ENCODE measurements around the gene PARD3. TPM values are rescaled to one million over a fixed set of nuclear protein-coding genes. Genes with fewer than 3 reads are reported as not detected.
"Not testable (repeated sequence)": the region's sequence is repeated elsewhere in the genome, so short reads cannot be mapped to it uniquely, and the experiment has no call there.

Gene PARD3
- total RNA-seq, 2 experiments from 2014 or later, result 0.53 to 0.71 TPM

GRCh38 chr10:34744590-34744989, 70.5 kb downstream of the PARD3 start:
- Mint-ChIP-seq H3K4me1 (ENCODE audit: low read depth) (peaks cover 3% of the 10 kb centered on the region), H3K9me3 (no peaks in the 10 kb centered on the region), H3K27me3 (peaks cover 16% of the 10 kb centered on the region), H3K27ac (no peak overlapping the region), H3K36me3 (ENCODE audit: low read depth) (no peaks in the 10 kb centered on the region), H3K4me3 (no peak overlapping the region)
- H3K9me3 ChIP-seq (ENCODE audit: control insufficient read depth in 1 of 2, insufficient read depth in 1 of 2, low read length in 2 of 2), result no peaks in the 10 kb centered on the region
- CTCF ChIA-PET, result no interaction called here
- H3K4me1 ChIP-seq (ENCODE audit: insufficient read depth, low read length), result no peaks in the 10 kb centered on the region
- ATAC-seq (ENCODE audit: poor library complexity), result no peak
- H3K27me3 ChIP-seq (ENCODE audit: control insufficient read depth in 1 of 2, insufficient read depth in 2 of 2, low read length in 2 of 2), result peaks cover 0 to 9% of the 10 kb centered on the region in 2 experiments
- H3K27ac ChIP-seq (ENCODE audit: low read depth in 1 of 2, low read length in 2 of 2), result no peak overlapping the region
- intact Hi-C loops (cut with DNase I, micrococcal nuclease), result no loop called here
- no peak overlapping the region for H3K4me3 ChIP-seq (ENCODE audit: low read length)
- DNase-seq, result no peak
- POLR2A ChIA-PET, result no interaction called here
- H3K36me3 ChIP-seq (ENCODE audit: insufficient read depth, low read length), result no peaks in the 10 kb centered on the region
- TF ChIP-seq CTCF (IDR thresholded peaks at IDR 0.05), result no peak

GRCh38 chr10:34743814-34744213, 71.3 kb downstream of the PARD3 start:
- Mint-ChIP-seq H3K9me3 (no peaks in the 10 kb centered on the region), H3K27ac (no peak overlapping the region), H3K4me3 (no peak overlapping the region), H3K27me3 (peaks cover 14% of the 10 kb centered on the region), H3K4me1 (ENCODE audit: low read depth) (peaks cover 4% of the 10 kb centered on the region), H3K36me3 (ENCODE audit: low read depth) (no peaks in the 10 kb centered on the region)
- H3K27me3 ChIP-seq (ENCODE audit: control insufficient read depth in 1 of 2, insufficient read depth in 2 of 2, low read length in 2 of 2), result peaks cover 0 to 10% of the 10 kb centered on the region in 2 experiments
- POLR2A ChIA-PET, result no interaction called here
- no peaks in the 10 kb centered on the region for H3K4me1 ChIP-seq (ENCODE audit: insufficient read depth, low read length)
- H3K9me3 ChIP-seq (ENCODE audit: control insufficient read depth in 1 of 2, insufficient read depth in 1 of 2, low read length in 2 of 2), result no peaks in the 10 kb centered on the region
- ATAC-seq (ENCODE audit: poor library complexity) (no peak), DNase-seq (no peak)
- no peak for TF ChIP-seq CTCF (IDR thresholded peaks at IDR 0.05)
- intact Hi-C loops (cut with DNase I, micrococcal nuclease), result no loop called here
- no peak overlapping the region for H3K27ac ChIP-seq (ENCODE audit: low read depth in 1 of 2, low read length in 2 of 2)
- no peaks in the 10 kb centered on the region for H3K36me3 ChIP-seq (ENCODE audit: insufficient read depth, low read length)
- no peak overlapping the region for H3K4me3 ChIP-seq (ENCODE audit: low read length)
- CTCF ChIA-PET, result no interaction called here

- Histone ChIP-seq H3K27ac (ENCODE audit: low read depth in 1 of 2, low read length in 2 of 2) (no peak overlapping the region), H3K9me3 (ENCODE audit: control insufficient read depth in 1 of 2, insufficient read depth in 1 of 2, low read length in 2 of 2) (no peaks in the 10 kb centered on the region), H3K27me3 (ENCODE audit: control insufficient read depth in 1 of 2, insufficient read depth in 2 of 2, low read length in 2 of 2) (peaks cover 0 to 10% of the 10 kb centered on the region in 2 experiments), H3K4me3 (ENCODE audit: low read length) (no peak overlapping the region), H3K4me1 (ENCODE audit: insufficient read depth, low read length) (no peaks in the 10 kb centered on the region), H3K36me3 (ENCODE audit: insufficient read depth, low read length) (no peaks in the 10 kb centered on the region)
- Mint-ChIP-seq H3K27ac (no peak overlapping the region), H3K36me3 (ENCODE audit: low read depth) (no peaks in the 10 kb centered on the region), H3K4me3 (no peak overlapping the region), H3K27me3 (peaks cover 13% of the 10 kb centered on the region), H3K9me3 (no peaks in the 10 kb centered on the region), H3K4me1 (ENCODE audit: low read depth) (peaks cover 4% of the 10 kb centered on the region)
- TF ChIP-seq CTCF (IDR thresholded peaks at IDR 0.05), result no peak
- POLR2A ChIA-PET, result no interaction called here
- CTCF ChIA-PET, result no interaction called here
- DNase-seq (no peak), ATAC-seq (ENCODE audit: poor library complexity) (no peak)
- intact Hi-C loops (cut with DNase I, micrococcal nuclease), result no loop called here
Measured at GRCh38 chr10:34742456-34742855, 72.6 kb downstream of the PARD3 start.

- ATAC-seq (ENCODE audit: poor library complexity); H3K4me1 Mint-ChIP-seq (ENCODE audit: low read depth); H3K36me3 ChIP-seq (ENCODE audit: insufficient read depth, low read length); H3K27ac ChIP-seq (ENCODE audit: low read depth in 1 of 2, low read length in 2 of 2); H3K36me3 Mint-ChIP-seq (ENCODE audit: low read depth); DNase-seq; H3K4me1 ChIP-seq (ENCODE audit: insufficient read depth, low read length); H3K4me3 ChIP-seq (ENCODE audit: low read length); H3K4me3 Mint-ChIP-seq; H3K27ac Mint-ChIP-seq; H3K9me3 Mint-ChIP-seq; H3K9me3 ChIP-seq (ENCODE audit: control insufficient read depth in 1 of 2, insufficient read depth in 1 of 2, low read length in 2 of 2); intact Hi-C loops (cut with DNase I, micrococcal nuclease); POLR2A ChIA-PET: not testable (repeated sequence)
- H3K27me3 Mint-ChIP-seq, result peaks cover 13% of the 10 kb centered on the region
- H3K27me3 ChIP-seq (ENCODE audit: control insufficient read depth in 1 of 2, insufficient read depth in 2 of 2, low read length in 2 of 2), result peaks cover 0 to 10% of the 10 kb centered on the region in 2 experiments
- CTCF ChIA-PET, result interaction anchor here (0.6 kb wide), 1 partner anchor 9 kb away, joined by 3 read pairs; no protein-coding TSS in a partner anchor
Measured at GRCh38 chr10:34741087-34741486, 74.0 kb downstream of the PARD3 start.
